Activated T-helper 1 cell treated with anti-CD3 and anti-CD28 coated beads, Interleukin-12 subunit alpha, Interleukin-12 subunit beta, Interleukin-2, Interleukin-4 antibody, amounts not matched to agents 30 ng/mL and 10 ng/mL and 1 ng/mL, durations not matched to agents 14 hours and 24 hours and 36 hours (primary cell): ENCODE data around the gene JMJD7. TPM values are rescaled to one million over a fixed set of nuclear protein-coding genes. Genes with fewer than 3 reads are reported as not detected.
A peak's percentile ranks its signal among the peaks of the same experiment; 100 is the strongest.

Experiments
- DNase-seq: peaks from one replicate; pipeline ENCODE4 v3.0.0; 2021; ENCODE audit warnings: low spot score
- H3K27ac Mint-ChIP-seq: one replicate; pipeline ENCODE4 v1.8.0; 2021; ENCODE audit warnings: mild to moderate bottlenecking, mixed read lengths
- H3K27me3 Mint-ChIP-seq: one replicate; pipeline ENCODE4 v1.8.0; 2022; ENCODE audit warnings: mild to moderate bottlenecking, moderate library complexity, mixed read lengths; ENCODE audit not compliant: insufficient read depth
- H3K36me3 Mint-ChIP-seq: one replicate; pipeline ENCODE4 v1.8.0; 2021; ENCODE audit warnings: low read depth, mixed read lengths
- H3K4me1 Mint-ChIP-seq: one replicate; pipeline ENCODE4 v1.8.0; 2021; ENCODE audit warnings: low read depth, mixed read lengths
- H3K4me3 Mint-ChIP-seq: one replicate; pipeline ENCODE4 v1.8.0; 2021; ENCODE audit warnings: mild to moderate bottlenecking, moderate library complexity, mixed read lengths
- H3K9me3 Mint-ChIP-seq: one replicate; pipeline ENCODE4 v1.8.0; 2021; ENCODE audit warnings: mixed read lengths
- intact Hi-C: fragments of 100-400 bp; cut with micrococcal nuclease; formaldehyde crosslinking; loops from one replicate; pipeline ENCODE4 v1.15.1; 2024
- total RNA-seq: library from RNA; stranded (reverse); gene quantifications from 2 replicates; pipeline ENCODE4 v1.2.3, GENCODE V29; 2022

JMJD7 gene
- total RNA-seq, 1 donor from 2014 or later, result 17.8 TPM

GRCh38 chr15:41856262-41856661 lies 28.4 kb downstream of the JMJD7 start:
- DNase-seq, result no peak
- no peak overlapping the region for H3K4me3 Mint-ChIP-seq
- no peaks in the 10 kb centered on the region for H3K27me3 Mint-ChIP-seq
- no peak overlapping the region for H3K27ac Mint-ChIP-seq
- H3K36me3 Mint-ChIP-seq, result no peaks in the 10 kb centered on the region
- intact Hi-C loops, result no loop called here
- peaks cover 5% of the 10 kb centered on the region for H3K4me1 Mint-ChIP-seq
- H3K9me3 Mint-ChIP-seq, result no peaks in the 10 kb centered on the region

GRCh38 chr15:41856716-41857115 lies 28.8 kb downstream of the JMJD7 start:
- Mint-ChIP-seq H3K27ac (no peak overlapping the region), H3K4me1 (peaks cover 5% of the 10 kb centered on the region), H3K27me3 (no peaks in the 10 kb centered on the region), H3K4me3 (no peak overlapping the region), H3K36me3 (no peaks in the 10 kb centered on the region), H3K9me3 (no peaks in the 10 kb centered on the region)
- no peak for DNase-seq
- intact Hi-C loops, result no loop called here

GRCh38 chr15:41857316-41857715 lies 29.4 kb downstream of the JMJD7 start:
- no peak for DNase-seq
- no peaks in the 10 kb centered on the region for H3K27me3 Mint-ChIP-seq
- intact Hi-C loops, result no loop called here
- no peaks in the 10 kb centered on the region for H3K9me3 Mint-ChIP-seq
- no peak overlapping the region for H3K4me3 Mint-ChIP-seq
- H3K27ac Mint-ChIP-seq, result no peak overlapping the region
- no peaks in the 10 kb centered on the region for H3K36me3 Mint-ChIP-seq
- peaks cover 5% of the 10 kb centered on the region for H3K4me1 Mint-ChIP-seq

- no peak overlapping the region for H3K4me3 Mint-ChIP-seq
- H3K27me3 Mint-ChIP-seq, result no peaks in the 10 kb centered on the region
These were observed 30.9 kb downstream of the JMJD7 start for GRCh38 chr15:41858756-41859155.

GRCh38 chr15:41860049-41860828 lies 32.3 kb downstream of the JMJD7 start:
- H3K4me3 Mint-ChIP-seq, result no peak overlapping the region
- H3K27me3 Mint-ChIP-seq, result no peaks in the 10 kb centered on the region
- H3K36me3 Mint-ChIP-seq, result no peaks in the 10 kb centered on the region
- DNase-seq, result no peak
- H3K4me1 Mint-ChIP-seq, result peaks cover 5% of the 10 kb centered on the region
- no peaks in the 10 kb centered on the region for H3K9me3 Mint-ChIP-seq
- intact Hi-C loops, result no loop called here
- no peak overlapping the region for H3K27ac Mint-ChIP-seq

More at GRCh38 chr15:41858756-41859155, 30.9 kb downstream of the JMJD7 start:
- no peak for DNase-seq
- Mint-ChIP-seq H3K4me1 (peaks cover 5% of the 10 kb centered on the region), H3K36me3 (no peaks in the 10 kb centered on the region), H3K27ac (no peak overlapping the region), H3K9me3 (no peaks in the 10 kb centered on the region)
- intact Hi-C loops, result no loop called here

GRCh38 chr15:41861736-41862356 lies 34.0 kb downstream of the JMJD7 start:
- peaks cover 5% of the 10 kb centered on the region for H3K4me1 Mint-ChIP-seq
- no peak overlapping the region for H3K27ac Mint-ChIP-seq
- H3K27me3 Mint-ChIP-seq, result no peaks in the 10 kb centered on the region

GRCh38 chr15:41862515-41863116 lies 34.7 kb downstream of the JMJD7 start:
- intact Hi-C loops, result no loop called here
- no peak overlapping the region for H3K27ac Mint-ChIP-seq
- peaks cover 5% of the 10 kb centered on the region for H3K4me1 Mint-ChIP-seq
- no peaks in the 10 kb centered on the region for H3K9me3 Mint-ChIP-seq
- H3K4me3 Mint-ChIP-seq, result no peak overlapping the region
- no peaks in the 10 kb centered on the region for H3K36me3 Mint-ChIP-seq
- no peaks in the 10 kb centered on the region for H3K27me3 Mint-ChIP-seq
- no peak for DNase-seq

More at GRCh38 chr15:41861736-41862356, 34.0 kb downstream of the JMJD7 start:
- intact Hi-C loops, result no loop called here
- H3K36me3 Mint-ChIP-seq, result no peaks in the 10 kb centered on the region
- H3K4me3 Mint-ChIP-seq, result no peak overlapping the region
- H3K9me3 Mint-ChIP-seq, result no peaks in the 10 kb centered on the region
- DNase-seq, result no peak

GRCh38 chr15:41865490-41866055 lies 37.7 kb downstream of the JMJD7 start:
- intact Hi-C loops, result no loop called here
- no peak for DNase-seq
- no peak overlapping the region for H3K27ac Mint-ChIP-seq
- H3K27me3 Mint-ChIP-seq, result peaks cover 2% of the 10 kb centered on the region
- peaks cover 3% of the 10 kb centered on the region for H3K4me1 Mint-ChIP-seq
- H3K9me3 Mint-ChIP-seq, result no peaks in the 10 kb centered on the region
- no peak overlapping the region for H3K4me3 Mint-ChIP-seq
- H3K36me3 Mint-ChIP-seq, result peaks cover 3% of the 10 kb centered on the region

- H3K4me3 Mint-ChIP-seq, result no peak overlapping the region
- H3K4me1 Mint-ChIP-seq, result peaks cover 10% of the 10 kb centered on the region
- H3K27ac Mint-ChIP-seq, result no peak overlapping the region
- no peak for DNase-seq
- intact Hi-C loops, result no loop called here
- peaks cover 2% of the 10 kb centered on the region for H3K27me3 Mint-ChIP-seq
- H3K36me3 Mint-ChIP-seq, result peaks cover 4% of the 10 kb centered on the region
- no peaks in the 10 kb centered on the region for H3K9me3 Mint-ChIP-seq
These were observed 38.4 kb downstream of the JMJD7 start for GRCh38 chr15:41866263-41866703.

- intact Hi-C loops, result no loop called here
- Mint-ChIP-seq H3K27me3 (peaks cover 2% of the 10 kb centered on the region), H3K27ac (no peak overlapping the region), H3K4me3 (no peak overlapping the region), H3K4me1 (peaks cover 10% of the 10 kb centered on the region), H3K36me3 (peaks cover 4% of the 10 kb centered on the region), H3K9me3 (no peaks in the 10 kb centered on the region)
- no peak for DNase-seq
These were observed 39.1 kb downstream of the JMJD7 start for GRCh38 chr15:41866872-41867579.

- Mint-ChIP-seq H3K36me3 (peaks cover 4% of the 10 kb centered on the region), H3K4me3 (no peak overlapping the region), H3K4me1 (peaks cover 18% of the 10 kb centered on the region), H3K27ac (no peak overlapping the region), H3K27me3 (peaks cover 2% of the 10 kb centered on the region), H3K9me3 (no peaks in the 10 kb centered on the region)
- intact Hi-C loops, result no loop called here
- DNase-seq, result no peak
These were observed 40.4 kb downstream of the JMJD7 start for GRCh38 chr15:41868321-41868720.

- H3K4me3 Mint-ChIP-seq, result peak overlapping the region; percentile 13
- no peak for DNase-seq
- H3K9me3 Mint-ChIP-seq, result no peaks in the 10 kb centered on the region
- peak overlapping the region; percentile 83 for H3K27ac Mint-ChIP-seq
- H3K27me3 Mint-ChIP-seq, result peaks cover 2% of the 10 kb centered on the region
- intact Hi-C loops, result no loop called here
- peaks cover 18% of the 10 kb centered on the region for H3K4me1 Mint-ChIP-seq
- H3K36me3 Mint-ChIP-seq, result peaks cover 4% of the 10 kb centered on the region
These were observed 42.1 kb downstream of the JMJD7 start for GRCh38 chr15:41869770-41870688.
